Effector CD8-positive, alpha-beta T cell (primary cell): ENCODE results near the gene WWC2.

ENCODE experiments used
- DNase-seq: peaks from one replicate; lab custom pipeline; 2025; lab: John Stamatoyannopoulos, UW

Gene WWC2

GRCh38 chr4:183354219-183354618, 255.2 kb downstream of the WWC2 start:
- no peak for DNase-seq

- no peak for DNase-seq
Observed at GRCh38 chr4:183355405-183355804, 256.3 kb downstream of the WWC2 start.

- no peak for DNase-seq
Observed at GRCh38 chr4:183356173-183356830, 257.2 kb downstream of the WWC2 start.

- no peak for DNase-seq
Observed at GRCh38 chr4:183356931-183357675, 258.0 kb downstream of the WWC2 start.

GRCh38 chr4:183358215-183358755, 259.2 kb downstream of the WWC2 start:
- DNase-seq: no peak

GRCh38 chr4:183360161-183360919, 261.3 kb downstream of the WWC2 start:
- no peak for DNase-seq

GRCh38 chr4:183362036-183362435, 263.0 kb downstream of the WWC2 start:
- no peak for DNase-seq

- no peak for DNase-seq
Observed at GRCh38 chr4:183362916-183363542, 264.0 kb downstream of the WWC2 start.

GRCh38 chr4:183364025-183364424, 265.0 kb downstream of the WWC2 start:
- DNase-seq: no peak

- no peak for DNase-seq
Observed at GRCh38 chr4:183366206-183366835, 267.3 kb downstream of the WWC2 start.

GRCh38 chr4:183369073-183369472, 270.0 kb downstream of the WWC2 start:
- DNase-seq: no peak
